Endometrial microvascular endothelial cells (primary cell): ENCODE results near the gene USHBP1. TPM values are rescaled to one million over a fixed set of nuclear protein-coding genes. Genes with fewer than 3 reads are reported as not detected.

Experiments
- in situ Hi-C: cut with HindIII; loops from 2 replicates; pipeline ENCODE4 v1.10.0; 2017; ENCODE audit warnings: low sequenced_read_pairs, low pct_unique_long_range_greater_than_20kb; ENCODE audit errors: inconsistent ontology term
- total RNA-seq: library from RNA; depleted of rRNA; stranded (reverse); fragments of >200 nt; gene quantifications from one replicate; pipeline ENCODE4 v1.2.3, GENCODE V29; 2015; ENCODE audit errors: inconsistent ontology term

The USHBP1 gene, protein sequence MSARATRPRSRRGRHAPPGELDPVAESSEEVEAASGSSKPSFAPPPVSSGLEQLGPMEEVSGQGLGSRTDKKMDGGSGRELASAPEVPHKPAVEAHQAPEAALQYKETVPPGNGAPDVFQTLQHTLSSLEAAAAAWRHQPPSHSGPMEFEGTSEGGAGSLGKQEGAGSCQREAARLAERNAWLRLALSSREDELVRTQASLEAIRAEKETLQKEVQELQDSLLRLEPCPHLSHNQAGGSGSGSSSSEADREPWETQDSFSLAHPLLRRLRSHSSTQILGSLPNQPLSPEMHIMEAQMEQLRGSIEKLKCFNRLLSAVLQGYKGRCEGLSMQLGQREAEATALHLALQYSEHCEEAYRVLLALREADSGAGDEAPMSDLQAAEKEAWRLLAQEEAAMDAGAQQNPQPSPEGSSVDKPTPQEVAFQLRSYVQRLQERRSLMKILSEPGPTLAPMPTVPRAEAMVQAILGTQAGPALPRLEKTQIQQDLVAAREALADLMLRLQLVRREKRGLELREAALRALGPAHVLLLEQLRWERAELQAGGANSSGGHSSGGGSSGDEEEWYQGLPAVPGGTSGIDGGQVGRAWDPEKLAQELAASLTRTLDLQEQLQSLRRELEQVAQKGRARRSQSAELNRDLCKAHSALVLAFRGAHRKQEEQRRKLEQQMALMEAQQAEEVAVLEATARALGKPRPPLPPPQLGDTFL
- 18.5 TPM for total RNA-seq

DNA sequence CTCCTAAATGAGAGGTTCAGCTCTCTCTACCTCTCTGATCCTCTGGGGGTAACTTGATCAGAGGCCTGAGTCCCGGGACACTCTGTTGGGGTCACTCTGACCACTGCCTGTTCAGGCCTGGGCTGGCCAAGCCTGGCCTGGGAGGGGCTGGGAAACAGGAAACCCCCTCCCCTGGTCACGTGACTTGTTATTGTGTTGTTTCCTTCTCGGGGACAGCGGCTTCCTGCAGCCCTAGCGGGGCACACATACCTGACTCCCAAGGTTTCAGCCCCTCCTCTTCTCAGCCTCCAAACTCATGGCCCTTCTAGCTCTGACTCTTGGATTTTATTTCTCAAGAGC is at the start of gene USHBP1:
Gene USHBP1, minus strand, starts transcription at position 105 of the 339 bp plus-strand sequence. CDS start 446 bp downstream, outside the sequence.
- in situ Hi-C loops = no loop called here

GRCh38 chr19:17314007-17314593 is 49.6 kb upstream of the USHBP1 start:
- in situ Hi-C loops = no loop called here

GRCh38 chr19:17312189-17313113 is 47.9 kb upstream of the USHBP1 start:
- in situ Hi-C loops = no loop called here

DNA sequence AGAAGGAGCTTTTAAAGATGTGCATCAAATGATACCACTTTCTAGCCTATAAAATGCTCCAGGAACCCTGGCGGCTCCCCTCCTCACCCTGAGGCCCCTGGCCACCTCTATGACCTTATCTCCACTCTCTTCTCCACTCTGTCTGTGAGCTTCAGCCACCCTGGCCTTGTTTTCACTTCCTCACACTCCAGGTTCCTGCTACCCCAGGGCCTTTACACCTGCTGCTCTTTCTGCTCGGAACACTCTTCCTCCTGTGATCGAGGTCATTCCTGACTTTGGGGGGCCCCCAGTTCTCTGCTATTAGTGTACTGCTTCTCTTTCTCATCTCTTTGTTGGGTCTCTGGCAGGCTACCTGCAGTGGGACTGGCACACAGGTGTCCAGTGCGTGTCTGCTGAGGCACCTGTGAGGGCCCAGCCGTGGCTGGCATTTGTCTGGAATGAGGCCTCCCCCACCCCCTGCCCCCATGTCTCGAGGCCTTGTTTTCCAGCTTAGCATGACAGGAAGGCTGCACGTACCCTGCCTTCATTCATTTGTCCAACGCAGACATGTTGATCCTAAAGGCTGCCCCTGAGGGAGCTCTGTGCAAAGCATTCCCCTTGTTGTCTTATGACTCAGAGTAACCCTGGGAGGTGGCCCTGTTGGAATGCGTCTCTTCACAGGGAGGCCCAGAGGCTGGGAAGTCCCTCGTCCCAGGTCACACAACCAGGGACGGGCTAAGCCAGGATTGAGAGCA is 47.1 kb upstream of the USHBP1 start:
- in situ Hi-C loops = no loop called here

DNA sequence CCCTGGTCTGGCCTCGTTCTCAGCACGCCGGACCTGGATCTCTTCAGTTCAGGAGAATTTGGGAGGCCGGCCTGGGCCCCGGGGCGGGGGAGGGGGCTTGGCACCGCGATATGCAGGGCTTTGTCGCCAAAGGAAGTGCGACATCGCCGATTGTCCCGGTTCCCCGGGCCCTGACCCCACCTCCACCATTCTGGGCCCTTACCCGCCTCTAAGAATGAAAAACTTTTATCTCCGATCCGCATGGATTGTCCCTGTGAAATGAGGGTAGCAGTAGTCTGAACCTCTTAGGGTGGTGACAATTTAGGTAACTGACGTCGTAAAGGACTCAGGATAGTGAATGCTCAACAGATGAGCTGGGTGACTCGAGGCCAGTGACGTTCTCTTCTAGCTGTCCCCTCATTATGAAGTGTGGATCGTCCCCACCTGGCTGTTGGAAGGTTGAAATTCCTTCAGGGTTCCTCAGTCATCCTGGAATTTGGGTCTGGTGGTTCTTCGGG is 45.5 kb upstream of the USHBP1 start:
- in situ Hi-C loops = no loop called here

DNA sequence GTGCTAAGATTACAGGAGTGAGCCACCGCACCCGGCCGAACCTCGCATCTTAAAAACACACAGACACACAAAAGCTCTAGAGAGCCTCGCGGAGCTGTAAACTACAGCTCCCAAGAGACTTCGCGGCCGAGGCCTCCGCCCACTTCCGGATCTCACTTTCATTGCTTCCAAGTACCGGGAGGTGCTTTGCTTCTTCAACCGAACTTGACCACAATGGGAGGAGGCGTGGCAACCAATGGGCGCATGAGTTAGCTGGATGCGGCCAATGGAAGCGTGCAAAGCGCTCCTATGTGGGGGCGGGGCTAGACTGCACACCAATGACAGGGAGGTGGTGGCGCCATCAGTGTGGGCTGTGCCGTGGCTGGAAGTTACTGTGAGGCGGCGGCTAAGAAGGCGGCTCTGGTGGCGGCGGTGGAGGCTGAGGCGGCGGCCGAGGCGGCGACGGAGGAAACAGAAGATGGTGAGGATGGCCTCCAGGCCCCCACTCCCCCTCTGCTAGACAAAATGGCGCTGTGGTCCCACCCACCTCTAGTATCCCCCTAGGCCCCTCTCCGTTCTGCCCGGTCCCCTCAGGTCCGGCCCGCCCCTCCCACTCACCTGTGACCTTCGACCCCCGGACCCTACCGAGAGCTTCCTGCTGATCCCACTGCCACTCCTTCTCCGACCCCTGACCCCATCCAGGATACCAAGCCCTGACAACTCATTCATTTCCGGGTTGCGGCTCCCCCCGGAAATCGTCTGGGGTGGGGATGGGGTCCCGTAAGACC is 44.8 kb upstream of the USHBP1 start, which contains the start of gene DDA1:
Gene DDA1, plus strand, starts transcription at position 366 of the 767 bp plus-strand sequence. Its CDS starts 92 bp downstream, at position 458.
- in situ Hi-C loops = no loop called here

DNA sequence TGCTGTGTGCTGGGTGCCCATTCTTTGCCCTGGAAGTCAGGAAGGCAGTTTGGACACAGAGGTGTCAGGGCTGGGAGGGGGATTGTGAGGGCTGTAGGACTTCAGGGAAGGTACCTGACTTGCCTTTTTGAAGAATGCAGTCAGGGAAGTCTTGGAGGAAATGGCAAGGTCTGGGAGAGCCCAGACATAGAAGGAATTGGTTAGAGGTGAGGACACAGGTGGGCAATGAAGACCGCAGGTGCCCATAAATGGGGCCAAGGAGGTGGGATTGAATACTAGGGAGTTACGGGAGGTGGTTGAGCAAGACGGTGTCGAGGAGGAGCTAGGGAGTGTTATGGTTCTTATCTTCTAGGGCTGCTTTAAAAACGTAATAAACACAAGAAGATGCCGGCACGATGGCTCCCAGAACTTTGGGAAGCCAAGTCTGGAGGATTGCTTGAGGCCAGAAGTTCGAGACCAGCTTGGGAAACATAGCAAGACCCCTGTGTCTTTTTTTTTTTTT is 43.4 kb upstream of the USHBP1 start:
- in situ Hi-C loops = no loop called here

GRCh38 chr19:17306285-17306714 is 41.8 kb upstream of the USHBP1 start:
- in situ Hi-C loops = no loop called here

- in situ Hi-C loops = no loop called here
These were observed 41.2 kb upstream of the USHBP1 start, which contains the start of gene MRPL34 for GRCh38 chr19:17305517-17306284. TSS of gene MRPL34 (plus strand) at chr19:17305872. CDS start at chr19:17305893, 21 bp downstream.

GRCh38 chr19:17305216-17305516 is 40.6 kb upstream of the USHBP1 start:
- in situ Hi-C loops = no loop called here

DNA sequence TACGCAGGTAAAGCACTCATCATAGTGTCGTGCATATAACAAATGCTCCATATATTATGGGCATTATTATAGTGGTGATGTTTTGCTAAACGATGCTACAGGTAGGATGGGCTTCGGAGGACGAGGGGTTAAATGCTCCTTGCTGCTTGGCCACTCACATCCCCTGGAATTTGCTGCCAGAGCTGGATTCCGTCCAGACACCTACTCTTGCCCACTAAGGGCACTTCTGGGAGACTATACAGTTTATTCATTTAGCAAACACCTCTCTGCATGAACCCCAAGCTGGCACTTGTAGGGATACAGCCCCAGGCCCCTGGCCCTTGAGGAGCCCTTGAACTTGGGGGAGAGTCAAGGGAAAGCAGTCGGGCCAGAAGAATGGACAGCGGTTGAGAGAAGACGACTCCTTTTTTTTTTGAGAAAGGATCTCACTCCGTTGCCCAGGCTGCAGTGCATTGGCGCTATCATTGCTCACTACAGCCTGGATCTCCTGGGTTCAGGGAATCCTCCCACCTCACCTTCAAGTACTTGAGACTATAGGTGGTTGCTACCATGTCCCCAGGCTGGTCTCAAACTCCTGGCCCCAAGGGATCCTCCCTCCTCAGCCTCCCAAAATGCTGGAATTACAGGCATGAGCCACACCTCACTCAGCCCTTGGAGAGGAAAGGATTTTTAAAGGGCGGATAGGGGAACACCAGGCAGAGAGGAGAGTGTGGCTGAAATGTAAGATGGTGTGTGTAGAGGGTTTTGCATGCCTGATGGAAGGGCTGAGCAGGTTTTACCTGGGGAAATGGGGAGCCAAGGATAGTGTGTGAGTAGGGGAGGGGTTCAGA is 40.1 kb upstream of the USHBP1 start:
- in situ Hi-C loops = no loop called here

DNA sequence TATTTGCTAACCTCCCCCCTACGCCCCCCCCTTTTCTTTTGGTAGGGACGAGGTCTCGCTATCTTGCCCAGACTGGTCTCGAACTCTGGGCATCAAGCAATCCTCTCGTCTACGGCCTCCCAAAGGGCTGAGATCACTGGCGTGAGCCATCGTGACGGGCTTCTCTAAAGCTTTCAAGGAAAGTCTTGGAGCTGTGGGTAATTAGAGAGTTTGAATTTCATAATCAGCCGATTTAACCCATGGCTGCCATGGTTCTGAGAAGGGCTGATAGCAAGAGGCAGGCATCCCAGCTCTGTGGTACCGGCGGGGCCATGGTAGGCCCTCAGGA is 39.4 kb upstream of the USHBP1 start:
- in situ Hi-C loops = no loop called here

DNA sequence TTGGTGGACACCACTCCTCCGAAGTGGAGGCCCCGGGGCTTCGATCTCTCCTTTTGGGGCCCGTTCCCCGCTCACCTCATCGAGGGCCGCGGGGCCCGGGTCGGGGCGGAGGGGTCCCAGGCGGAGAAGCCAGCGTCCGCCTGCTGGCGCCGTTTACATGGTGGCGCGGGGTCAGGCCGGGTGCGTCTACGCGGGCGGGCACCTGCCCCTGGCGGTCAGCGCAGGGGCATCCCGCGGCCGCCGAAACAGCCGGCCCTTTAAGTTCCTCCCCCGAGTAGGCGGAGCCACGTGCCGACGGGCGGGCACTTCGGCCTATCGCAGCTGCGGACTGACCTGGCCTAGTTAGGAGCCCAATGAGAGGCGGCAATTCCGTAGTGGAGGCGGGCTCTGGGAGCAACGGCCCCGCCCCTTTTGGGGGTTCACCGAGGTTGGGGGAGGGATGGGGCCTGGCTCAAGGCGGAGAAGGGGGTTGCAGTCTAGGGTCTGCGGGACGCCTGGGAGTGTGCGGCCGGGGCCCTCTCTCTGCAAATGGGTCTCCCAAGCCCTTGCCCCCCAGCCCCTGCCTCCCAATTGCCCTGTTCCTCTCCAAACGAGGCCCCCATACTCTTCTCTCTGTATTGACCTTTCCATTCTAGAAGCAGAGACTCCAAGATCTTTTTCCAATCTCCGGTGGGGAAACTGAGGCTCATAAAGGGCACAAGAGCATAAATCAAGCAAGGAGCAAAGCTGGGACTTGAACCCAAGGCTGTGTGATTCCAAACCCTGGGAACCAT is 38.8 kb upstream of the USHBP1 start, which contains the start of gene ABHD8:
Gene ABHD8, minus strand, starts transcription at position 259 of the 773 bp plus-strand sequence. CDS start 1,809 bp downstream, outside the sequence.
- in situ Hi-C loops = no loop called here

DNA sequence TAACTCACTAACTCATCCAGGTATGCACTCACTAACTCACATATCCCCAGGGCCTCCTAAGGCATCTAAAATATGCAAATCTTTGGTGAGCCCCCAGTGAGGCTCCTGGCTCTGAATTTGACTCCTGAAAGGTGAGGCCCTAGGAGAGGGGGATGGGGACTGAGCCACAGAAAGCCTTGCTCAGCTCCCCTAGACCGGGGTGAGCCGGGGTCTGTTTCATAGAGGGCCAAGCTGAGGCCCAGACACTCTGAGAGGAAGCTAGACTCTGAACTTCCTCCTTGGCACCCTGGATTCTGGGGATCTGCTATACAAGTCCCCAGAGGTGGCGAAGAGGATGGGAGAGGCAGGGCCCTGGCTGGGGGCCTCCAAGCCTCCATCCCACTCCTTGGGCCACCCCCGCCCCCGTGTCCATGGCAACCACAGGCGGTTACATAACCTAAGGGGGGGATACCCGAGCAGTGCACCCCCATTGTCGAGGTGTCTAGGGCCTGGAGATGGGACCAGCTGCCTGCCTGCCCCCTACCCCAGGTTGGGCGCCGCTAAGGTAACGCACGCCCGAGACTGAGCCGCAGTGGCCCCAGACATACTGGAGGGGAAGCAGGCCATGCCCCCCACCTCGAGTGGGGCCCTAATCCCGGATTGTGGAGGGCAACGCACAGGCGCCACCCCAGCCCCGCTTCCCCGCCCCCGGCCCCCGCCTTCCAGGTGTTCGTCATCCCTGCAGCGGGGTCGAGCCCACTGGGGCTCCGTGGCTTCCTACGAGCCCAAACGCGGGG is 38.0 kb upstream of the USHBP1 start:
- in situ Hi-C loops = no loop called here
